Thymus (tissue), 11 donors: ENCODE results near the gene CGB2. TPM values are rescaled to one million over a fixed set of nuclear protein-coding genes. Genes with fewer than 3 reads are reported as not detected.

Experiments
- DNase-seq, 9 donors: peaks; one replicate each; pipeline ENCODE4 v3.0.0-alpha.2; 2013; ENCODE audit warnings: low spot score in 9 of 9, low read depth in 6 of 9, missing footprints in 1 of 9
- H3K27ac ChIP-seq, 2 donors: one replicate each; pipeline ENCODE4 v1.5.1; 2013; ENCODE audit warnings: control low read depth in 1 of 2, low read depth in 1 of 2, low read length in 1 of 2, mild to moderate bottlenecking in 1 of 2, moderate library complexity in 1 of 2
- H3K27me3 ChIP-seq, 2 donors: one replicate each; pipeline ENCODE4 v1.5.1; 2013; ENCODE audit warnings: low read length in 1 of 2; ENCODE audit not compliant: control insufficient read depth in 2 of 2, insufficient read depth in 1 of 2
- H3K36me3 ChIP-seq, 2 donors: one replicate each; pipeline ENCODE4 v1.5.1; 2013; ENCODE audit warnings: low read length in 1 of 2, mild to moderate bottlenecking in 1 of 2, moderate library complexity in 1 of 2; ENCODE audit not compliant: control insufficient read depth in 2 of 2, insufficient read depth in 2 of 2
- H3K4me1 ChIP-seq, 2 donors: one replicate each; pipeline ENCODE4 v1.5.1; 2013; ENCODE audit warnings: low read length in 2 of 2; ENCODE audit not compliant: control insufficient read depth in 2 of 2, insufficient read depth in 2 of 2
- H3K4me3 ChIP-seq, 2 donors: one replicate each; pipeline ENCODE4 v1.5.1; 2013; ENCODE audit warnings: low read length in 2 of 2, control low read depth in 1 of 2, mild to moderate bottlenecking in 1 of 2
- H3K9me3 ChIP-seq, 2 donors: one replicate each; pipeline ENCODE4 v1.5.1; 2013; ENCODE audit warnings: low read length in 1 of 2, mild to moderate bottlenecking in 1 of 2; ENCODE audit not compliant: control insufficient read depth in 2 of 2, insufficient read depth in 1 of 2
- WGBS: extraction: QIAGEN DNeasy Blood & Tissue Kit; methylation state at CpG from one replicate; pipeline ENCODE4 v1.1.7; 2013; 5-methylcytosine and 5-hydroxymethylcytosine counted together
- polyA plus RNA-seq: library from polyadenylated mRNA; stranded (reverse); fragments of 200-250 nt; gene quantifications from one replicate; pipeline ENCODE4 v1.2.3, GENCODE V29; 2013
- total RNA-seq: library from RNA; stranded (reverse); fragments of 120-200 nt; gene quantifications from one replicate; pipeline ENCODE4 v1.2.4, GENCODE V29; 2013
- donor health status: healthy.

Gene CGB2
- total and polyA plus RNA-seq, 2 donors: 0.11 TPM; not detected in 1

DNA sequence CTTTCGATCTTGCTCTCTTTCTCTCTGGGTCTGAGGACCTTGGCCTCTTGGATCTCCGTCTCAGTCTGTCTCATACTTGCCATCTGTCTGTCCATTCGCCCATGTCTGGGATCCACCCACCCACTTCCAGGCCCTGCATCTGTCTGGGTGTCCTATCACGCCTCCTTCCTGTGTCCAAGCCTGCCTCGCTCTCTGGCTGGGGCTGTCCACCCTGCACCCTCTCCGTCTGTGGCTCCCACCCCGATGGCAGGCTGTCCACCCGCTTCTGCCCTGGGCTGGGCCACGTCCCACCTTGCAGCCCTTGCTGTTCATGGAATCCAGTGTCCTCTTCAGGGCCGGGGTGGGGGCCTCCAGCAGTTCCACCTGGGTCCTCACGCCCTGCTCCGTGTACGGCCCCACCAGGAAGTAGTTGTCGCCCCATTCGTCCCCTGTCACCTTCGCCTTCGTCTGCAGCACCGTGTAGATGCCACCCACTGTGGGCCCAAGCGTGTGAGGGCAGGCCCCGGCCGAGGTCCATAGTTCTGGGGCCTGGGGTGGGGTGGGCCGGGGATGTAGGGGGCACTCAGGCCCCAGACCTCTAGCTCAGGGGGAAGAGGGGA, 40.6 kb upstream of the CGB2 start:
- Histone ChIP-seq H3K9me3 (no peaks in the 10 kb centered on the region), H3K4me3 (no peak overlapping the region), H3K27ac (no peak overlapping the region), H3K27me3 (no peaks in the 10 kb centered on the region), H3K4me1 (peaks cover 20 to 28% of the 10 kb centered on the region in 2 donors), H3K36me3 (peaks cover 15 to 26% of the 10 kb centered on the region in 2 donors)
- DNase-seq: no peak
- 97% methylated on average over 22 of the region's 22 CpGs for WGBS

DNA sequence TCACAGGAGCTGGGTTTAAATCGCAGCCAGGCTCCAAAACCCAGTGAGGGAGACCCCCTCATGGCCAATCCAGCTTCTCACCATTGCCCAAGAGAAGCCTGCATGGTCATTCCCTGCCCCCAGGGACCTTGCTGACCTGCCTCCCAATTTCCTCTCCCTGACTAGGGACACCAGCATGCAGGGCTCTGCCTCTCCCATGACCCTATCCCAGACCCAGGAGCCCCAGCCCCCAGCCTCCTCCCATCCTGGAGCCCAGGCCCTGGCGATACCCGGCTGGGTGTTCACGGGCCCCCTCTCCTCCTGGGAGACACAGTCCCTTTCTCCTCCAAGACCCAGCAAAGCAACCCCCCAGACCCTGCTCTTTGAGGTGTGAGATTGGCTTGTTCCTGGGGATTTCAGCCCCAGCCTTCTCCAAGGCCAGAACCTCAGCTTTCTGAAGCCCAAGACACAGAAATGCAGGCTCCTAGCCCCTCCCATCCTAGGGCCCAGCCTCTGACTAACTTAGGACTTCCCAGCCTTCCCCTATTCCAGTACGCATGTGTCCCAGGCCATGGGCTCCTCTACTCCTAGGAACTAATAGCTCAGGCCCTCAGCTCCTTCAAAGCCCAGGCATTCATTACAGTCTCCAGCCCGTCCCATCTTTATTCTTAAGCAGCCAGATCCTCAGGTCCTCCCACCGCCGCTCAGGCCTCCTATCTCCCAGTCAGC, 39.7 kb upstream of the CGB2 start:
- peaks cover 20 to 28% of the 10 kb centered on the region in 2 donors for H3K4me1 ChIP-seq
- H3K9me3 ChIP-seq: no peaks in the 10 kb centered on the region
- DNase-seq: peak in 1 of 9 donors; percentile 30
- no peaks in the 10 kb centered on the region for H3K27me3 ChIP-seq
- peak overlapping the region; percentile 62 to 83 for H3K27ac ChIP-seq
- H3K36me3 ChIP-seq: peaks cover 11 to 22% of the 10 kb centered on the region in 2 donors
- H3K4me3 ChIP-seq: peak overlapping the region; percentile 61 to 89
- 66% methylated on average over 8 of the region's 8 CpGs for WGBS

GRCh38 chr19:48992581-48993174, 39.0 kb upstream of the CGB2 start:
- Histone ChIP-seq H3K4me1 (peaks cover 20 to 28% of the 10 kb centered on the region in 2 donors), H3K4me3 (peak overlapping the region; percentile 61 to 89), H3K27ac (peak overlapping the region; percentile 62 to 83), H3K36me3 (peaks cover 8 to 20% of the 10 kb centered on the region in 2 donors), H3K27me3 (no peaks in the 10 kb centered on the region), H3K9me3 (no peaks in the 10 kb centered on the region)
- peak in 3 of 9 donors; percentile 9 to 32 (median 18) for DNase-seq
- 1% methylated on average over 20 of the region's 20 CpGs for WGBS

DNA sequence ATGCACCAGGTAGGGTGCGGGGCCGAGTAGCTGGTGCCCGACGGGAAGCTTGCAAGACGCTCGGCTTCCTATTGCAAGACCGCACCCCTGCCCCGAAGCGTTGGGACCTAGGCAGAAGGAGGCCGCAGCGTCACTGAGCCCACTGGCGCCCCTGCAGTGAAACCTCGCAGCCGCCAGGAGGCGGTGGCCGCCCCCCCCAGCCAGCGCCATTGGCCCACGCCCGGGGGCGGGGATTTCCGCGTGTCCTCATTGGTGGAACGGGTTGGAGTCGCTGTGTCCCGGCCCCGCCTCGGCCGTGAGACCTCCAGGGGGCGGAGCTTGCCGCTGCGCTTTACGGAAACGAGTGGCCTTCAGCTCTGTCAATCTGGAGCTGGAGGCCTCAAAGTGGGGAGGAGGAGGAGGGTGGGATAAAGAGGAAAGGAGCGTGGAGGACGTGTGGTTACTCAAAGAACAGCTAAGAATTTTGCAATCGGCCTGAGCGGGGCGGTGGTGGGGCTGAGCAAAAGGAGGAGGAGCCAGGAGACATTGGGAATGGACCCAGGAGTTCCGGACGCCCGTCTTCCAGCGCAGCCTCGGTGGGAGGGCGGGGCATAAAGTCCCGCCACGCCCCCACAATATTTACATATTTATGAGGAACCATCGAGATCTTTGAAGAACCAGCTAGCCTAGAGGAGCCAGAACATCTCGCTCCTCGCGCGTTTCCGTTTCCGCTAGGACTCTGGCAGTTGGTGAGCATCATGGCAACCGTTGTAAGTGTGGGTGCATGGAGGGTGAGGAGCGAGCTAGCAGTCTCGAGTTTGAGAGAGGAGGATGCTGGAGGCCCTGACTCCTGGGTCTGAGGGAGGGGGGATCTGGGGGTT, 38.3 kb upstream of the CGB2 start, which contains the start of the genes GYS1 and RUVBL2:
Gene GYS1 (minus strand): TSS at position 135 of the 860 bp plus-strand sequence. CDS start 197 bp downstream, outside the sequence.
Gene RUVBL2 (plus strand): TSS at position 713 of the 860 bp plus-strand sequence. CDS start 25 bp downstream, at position 738.
- peaks cover 8 to 14% of the 10 kb centered on the region in 2 donors for H3K36me3 ChIP-seq
- no peaks in the 10 kb centered on the region for H3K9me3 ChIP-seq
- peaks cover 20 to 28% of the 10 kb centered on the region in 2 donors for H3K4me1 ChIP-seq
- peak; percentile 98 to 100 (median 100) for DNase-seq
- H3K27ac ChIP-seq: peak within 1 kb of the TSS; percentile 93 to 98
- under 1% methylated on average over 56 of the region's 56 CpGs for WGBS
- H3K4me3 ChIP-seq: peak within 1 kb of the TSS; percentile 61 to 89
- H3K27me3 ChIP-seq: no peaks in the 10 kb centered on the region

DNA sequence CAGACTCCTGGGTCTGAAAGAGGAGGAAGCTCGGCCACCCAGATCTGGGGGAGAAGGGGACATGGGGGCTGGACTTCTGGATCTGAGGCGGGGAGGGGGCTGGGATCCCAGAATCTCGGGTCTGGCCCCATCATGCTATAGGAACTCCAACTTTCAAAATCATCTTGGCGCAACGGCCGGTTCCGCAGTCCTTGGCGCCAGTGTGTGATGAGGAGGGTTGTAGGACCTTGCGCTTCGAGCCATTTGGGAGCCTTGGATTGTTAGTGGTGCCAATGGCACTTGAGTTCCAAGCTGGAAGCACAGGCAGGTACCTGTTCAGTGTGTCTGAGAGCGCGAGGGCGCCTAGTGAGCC, 37.7 kb upstream of the CGB2 start:
- Histone ChIP-seq H3K9me3 (no peaks in the 10 kb centered on the region), H3K27ac (peak overlapping the region; percentile 93 to 98), H3K36me3 (peaks cover 4 to 10% of the 10 kb centered on the region in 2 donors), H3K27me3 (no peaks in the 10 kb centered on the region), H3K4me3 (peak overlapping the region; percentile 61 to 89), H3K4me1 (peaks cover 20 to 28% of the 10 kb centered on the region in 2 donors)
- WGBS: 2% methylated on average over 13 of the region's 13 CpGs
- DNase-seq: no peak

GRCh38 chr19:48997972-48998371, 33.7 kb upstream of the CGB2 start:
- WGBS: 92% methylated on average over 5 of the region's 5 CpGs
- no peaks in the 10 kb centered on the region for H3K27me3 ChIP-seq

GRCh38 chr19:48999481-49000325, 32.0 kb upstream of the CGB2 start:
- Histone ChIP-seq H3K4me1 (peaks cover 3 to 4% of the 10 kb centered on the region in 2 donors), H3K36me3 (peaks cover 21 to 22% of the 10 kb centered on the region in 2 donors), H3K27me3 (no peaks in the 10 kb centered on the region), H3K4me3 (no peak overlapping the region), H3K27ac (no peak overlapping the region), H3K9me3 (no peaks in the 10 kb centered on the region)
- 82% methylated on average over 16 of the region's 16 CpGs for whole genome bisulfite sequencing
- peak in 3 of 9 donors; percentile 13 to 53 (median 42) for DNase-seq

More at GRCh38 chr19:48997972-48998371, 33.7 kb upstream of the CGB2 start:
- no peaks in the 10 kb centered on the region for H3K9me3 ChIP-seq
- H3K27ac ChIP-seq: no peak overlapping the region
- H3K4me1 ChIP-seq: peaks cover 10 to 11% of the 10 kb centered on the region in 2 donors
- peak in 2 of 9 donors; percentile 27 to 42 for DNase-seq
- no peak overlapping the region for H3K4me3 ChIP-seq
- H3K36me3 ChIP-seq: peaks cover 4 to 5% of the 10 kb centered on the region in 2 donors

DNA sequence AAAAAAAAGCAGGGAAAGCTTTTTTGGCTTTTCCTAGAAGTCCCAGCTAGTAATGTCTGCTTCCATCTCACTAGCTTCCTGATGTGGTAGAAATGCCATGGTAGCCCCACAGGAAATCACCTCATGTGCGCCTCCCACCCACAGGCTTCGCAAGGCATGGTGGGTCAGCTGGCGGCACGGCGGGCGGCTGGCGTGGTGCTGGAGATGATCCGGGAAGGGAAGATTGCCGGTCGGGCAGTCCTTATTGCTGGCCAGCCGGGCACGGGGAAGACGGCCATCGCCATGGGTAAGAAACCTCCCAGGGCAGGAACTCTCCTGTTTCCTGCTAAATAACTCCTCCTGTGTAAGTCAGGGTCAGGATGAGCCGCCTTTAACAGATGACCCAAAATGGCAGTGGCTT, 27.6 kb upstream of the CGB2 start:
- WGBS: 98% methylated on average over 15 of the region's 15 CpGs

More for the DNA sequence above, 27.6 kb upstream of the CGB2 start:
- DNase-seq: no peak
- Histone ChIP-seq H3K4me3 (no peak overlapping the region), H3K27ac (no peak overlapping the region), H3K4me1 (no peaks in the 10 kb centered on the region), H3K27me3 (no peaks in the 10 kb centered on the region), H3K9me3 (no peaks in the 10 kb centered on the region), H3K36me3 (peaks cover 48 to 49% of the 10 kb centered on the region in 2 donors)
